Stromal cell of bone marrow (primary cell): ENCODE results near the gene FASN.
"Not testable (repeated sequence)": the region's sequence is repeated elsewhere in the genome, so short reads cannot be mapped to it uniquely, and the experiment has no call there.

Experiments
- DNase-seq: peaks from one replicate; pipeline ENCODE4 v3.0.0-alpha.2; 2012; ENCODE audit warnings: low read depth

Gene FASN

DNA sequence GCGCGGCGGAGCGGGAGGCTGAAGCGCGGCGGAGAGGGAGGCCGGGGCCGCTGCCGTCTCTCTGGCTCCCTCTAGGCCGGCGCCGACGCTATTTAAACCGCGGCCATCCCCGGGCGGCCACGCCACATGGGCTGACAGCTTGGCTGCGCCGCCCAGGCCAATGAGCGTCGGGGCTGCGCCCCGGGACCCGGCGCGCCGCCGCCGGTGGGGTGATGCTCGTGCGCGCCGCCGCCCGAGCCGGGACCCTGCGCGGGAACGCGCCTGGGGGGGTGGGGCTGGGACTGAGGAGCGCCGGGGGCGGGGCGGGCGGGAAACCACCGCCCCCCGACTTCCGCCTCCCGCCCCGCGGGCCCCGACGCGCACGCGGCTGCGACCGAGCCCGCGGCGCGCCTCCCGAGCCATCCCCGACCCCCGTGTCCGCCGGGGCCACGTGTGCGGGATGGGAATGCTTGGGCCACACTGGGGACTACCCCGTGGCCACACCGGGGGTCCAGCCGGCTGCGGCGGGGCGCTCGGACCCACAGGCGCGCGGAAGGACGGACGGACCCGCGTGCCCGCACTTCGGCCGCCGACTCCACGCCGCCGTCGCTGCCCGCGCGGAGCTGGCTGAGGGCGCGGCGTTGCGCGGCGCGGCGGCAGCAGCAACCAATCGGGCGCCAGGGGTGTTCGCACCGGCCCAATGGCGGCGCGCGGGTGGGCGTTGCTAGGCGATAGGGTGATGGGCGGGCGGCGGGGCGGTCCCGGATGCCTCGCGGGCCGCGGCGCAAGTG, at the start of gene FASN:
Gene FASN, minus strand, starts transcription at position 68 of the 770 bp plus-strand sequence. CDS start 1,791 bp downstream, outside the sequence.
- peak; percentile 92 for DNase-seq

- no peak for DNase-seq
Observed at GRCh38 chr17:82146663-82147654, 48.9 kb upstream of the FASN start.

DNA sequence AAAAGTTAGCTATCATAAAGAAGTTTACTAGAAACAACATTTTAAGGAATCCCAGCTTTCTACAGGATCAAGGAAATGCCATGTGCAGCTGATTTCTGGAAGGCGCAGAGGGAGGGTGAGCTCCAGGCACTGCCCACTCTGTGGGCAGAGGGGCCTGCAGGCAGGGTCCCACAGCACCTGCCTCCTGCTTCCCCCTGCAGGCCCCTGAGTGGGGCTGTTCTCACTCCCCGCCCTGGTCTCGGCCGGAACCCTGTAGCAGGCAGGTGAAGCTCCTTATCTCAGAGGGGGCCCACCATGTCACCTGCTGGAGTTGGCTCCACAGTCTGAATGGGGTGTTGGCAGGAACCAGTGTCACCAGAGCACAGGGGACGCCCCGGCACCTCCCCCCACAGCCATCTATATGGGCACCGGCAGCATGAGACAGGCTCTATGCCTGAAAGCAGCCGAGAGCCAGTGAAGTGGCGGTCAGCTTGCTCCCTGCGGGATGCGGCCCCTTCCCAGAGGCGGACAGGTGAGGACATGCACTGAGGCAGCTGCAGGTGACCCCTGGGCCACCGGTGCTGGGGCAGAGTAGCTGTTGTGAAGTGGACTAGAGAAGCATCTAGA, 47.6 kb upstream of the FASN start:
- DNase-seq = no peak

DNA sequence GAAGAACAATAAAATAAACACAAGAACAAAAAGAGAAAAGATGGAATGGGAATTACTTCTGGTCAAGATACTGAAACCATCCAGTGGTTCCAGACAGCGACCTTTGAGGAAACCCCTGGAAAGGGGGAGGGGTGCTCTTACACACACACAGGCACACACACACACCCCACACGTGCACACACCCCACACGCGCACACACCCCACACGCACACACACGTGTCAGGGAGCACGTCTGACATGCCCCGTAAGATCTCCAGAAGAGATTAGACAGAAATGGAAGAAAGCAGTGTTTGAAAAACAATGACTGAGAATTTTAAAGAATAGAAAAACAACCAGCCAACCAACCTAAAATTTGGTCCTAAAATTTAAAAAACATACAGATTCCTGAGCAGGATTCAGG, 45.3 kb upstream of the FASN start:
- DNase-seq = no peak

DNA sequence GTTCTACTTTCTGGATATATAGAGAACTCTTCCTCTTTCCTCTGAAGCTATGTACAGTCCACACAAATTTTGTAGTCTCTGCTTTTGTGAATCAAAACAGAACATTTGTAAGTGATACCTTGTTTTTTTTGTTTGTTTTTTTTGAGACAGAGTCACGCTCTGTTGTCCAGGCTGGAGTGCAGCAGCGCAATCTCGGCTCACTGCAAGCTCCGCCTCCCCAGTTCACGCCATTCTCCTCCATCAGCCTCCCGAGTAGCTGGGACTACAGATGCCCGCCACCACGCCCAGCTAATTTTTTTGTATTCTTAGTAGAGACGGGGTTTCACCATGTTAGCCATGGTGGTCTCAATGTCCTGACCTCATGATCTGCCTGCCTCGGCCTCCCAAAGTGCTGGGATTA, 41.9 kb upstream of the FASN start:
- not testable (repeated sequence) for DNase-seq

DNA sequence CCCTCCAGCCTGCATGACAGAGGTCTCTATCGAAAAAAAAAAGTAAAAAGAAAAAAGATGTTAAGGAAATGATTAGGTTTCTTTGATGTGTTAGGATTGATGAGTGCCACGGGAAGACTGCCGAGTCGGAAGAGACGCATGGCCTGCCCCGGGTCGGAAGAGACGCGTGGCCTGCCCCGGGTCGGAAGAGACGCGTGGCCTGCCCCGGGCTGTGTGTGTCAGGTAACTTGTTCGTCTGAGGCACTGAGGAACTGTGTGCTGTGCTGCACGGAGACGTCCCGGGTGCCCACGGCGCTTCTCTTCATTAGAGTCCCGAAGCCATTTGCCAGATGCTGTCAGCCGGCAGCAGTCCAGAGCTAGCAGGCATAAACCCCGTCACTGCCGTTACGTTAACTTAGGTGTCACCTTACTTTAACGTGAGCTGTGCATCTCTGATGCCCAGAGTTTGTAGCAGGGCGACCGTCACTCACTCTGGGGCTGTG, 40.5 kb upstream of the FASN start:
- DNase-seq = no peak

DNA sequence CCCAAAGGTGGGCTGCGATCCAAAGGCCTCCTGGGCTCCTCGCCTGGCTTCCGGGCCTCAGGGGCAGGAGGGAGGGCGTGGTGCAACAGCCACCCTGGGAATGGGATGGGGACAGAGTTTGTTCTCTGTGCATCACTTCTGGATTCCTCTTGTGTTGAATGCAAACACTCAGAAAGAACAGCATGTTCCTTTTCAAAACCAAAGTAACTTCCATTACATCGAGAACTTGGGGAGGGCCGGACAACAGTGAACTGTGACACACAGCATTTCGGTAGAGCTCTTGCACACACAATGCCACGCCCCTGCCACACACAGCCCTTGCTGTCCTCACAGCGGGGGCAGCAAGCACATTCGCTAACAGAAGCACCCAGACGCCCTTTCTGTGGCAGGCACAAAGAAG, 36.1 kb upstream of the FASN start:
- no peak for DNase-seq

- DNase-seq = peak; percentile 66
Observed at GRCh38 chr17:82133166-82133953, 35.3 kb upstream of the FASN start.

- DNase-seq = no peak
Observed at GRCh38 chr17:82129095-82129494, 31.1 kb upstream of the FASN start.

- no peak for DNase-seq
Observed at GRCh38 chr17:82128287-82128686, 30.3 kb upstream of the FASN start.

GRCh38 chr17:82127704-82128103, 29.7 kb upstream of the FASN start:
- no peak for DNase-seq

- no peak for DNase-seq
Observed at GRCh38 chr17:82127315-82127595, 29.2 kb upstream of the FASN start.

DNA sequence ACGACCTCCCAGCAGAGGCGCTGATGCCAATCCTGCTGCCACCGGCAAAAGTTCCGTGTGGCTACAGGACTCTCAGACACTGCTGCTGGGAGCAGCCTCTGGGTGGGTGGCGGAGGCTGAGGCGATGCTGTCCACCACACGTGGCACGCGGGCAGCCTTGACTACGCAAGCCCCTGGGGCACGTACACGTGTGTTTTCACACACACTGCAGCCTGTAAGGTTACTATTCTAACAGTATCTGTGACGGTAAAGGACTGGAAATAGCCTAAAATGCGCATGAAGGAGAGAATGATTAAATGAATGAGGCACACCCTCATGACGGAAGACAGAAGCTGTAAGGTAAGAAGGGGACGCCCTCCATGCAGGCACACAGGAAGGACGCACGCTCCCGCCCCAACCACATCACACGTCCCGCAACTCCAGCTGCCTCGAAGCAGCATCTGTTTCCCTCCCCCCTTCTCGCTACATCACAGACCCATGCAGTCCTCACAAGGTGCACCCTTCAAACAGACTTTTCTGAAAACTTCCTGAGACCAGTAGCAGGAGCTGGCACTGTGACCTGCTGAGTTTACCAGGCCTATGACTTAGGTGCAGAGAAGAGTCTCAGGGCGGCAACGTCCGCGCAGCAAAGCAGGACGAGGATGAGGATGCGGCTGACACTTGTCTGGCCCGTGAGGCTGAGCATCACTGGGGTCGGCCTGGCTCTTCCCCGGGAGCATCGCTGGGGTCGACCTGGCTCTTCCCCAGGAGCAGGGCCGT, 28.7 kb upstream of the FASN start:
- DNase-seq = no peak

GRCh38 chr17:82124101-82124500, 26.1 kb upstream of the FASN start:
- no peak for DNase-seq

- DNase-seq = no peak
Observed at GRCh38 chr17:82121660-82122629, 23.9 kb upstream of the FASN start.

GRCh38 chr17:82121246-82121645, 23.2 kb upstream of the FASN start:
- DNase-seq = no peak

DNA sequence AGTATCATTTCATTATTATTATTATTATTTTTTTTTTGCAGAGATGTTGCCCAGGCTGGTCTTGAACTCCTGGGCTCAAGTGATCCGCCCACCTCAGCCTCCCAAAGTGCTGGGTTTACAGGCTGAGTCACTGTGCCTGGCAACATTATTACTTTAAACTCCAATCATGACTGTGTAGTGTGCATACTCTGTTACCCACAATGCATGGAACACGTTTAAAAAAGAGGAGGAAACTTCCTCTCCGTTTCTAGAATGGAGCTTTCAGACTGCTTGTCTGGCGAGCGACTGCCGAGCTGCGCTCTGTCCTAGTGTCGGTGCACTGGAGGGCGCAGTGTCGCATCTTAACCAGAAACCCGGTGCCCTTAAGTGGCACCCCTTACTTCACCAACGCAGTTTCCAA, 22.1 kb upstream of the FASN start:
- DNase-seq = peak; percentile 38

GRCh38 chr17:82118815-82119380, 20.9 kb upstream of the FASN start:
- no peak for DNase-seq

GRCh38 chr17:82118168-82118814, 20.3 kb upstream of the FASN start:
- no peak for DNase-seq
